Hypothalamus (tissue), 51 donors: ENCODE results near the gene SOX12.

ENCODE experiments used
- DNase-seq, 51 donors: peaks; one replicate each; lab custom pipeline; 2025; lab: John Stamatoyannopoulos, UW

The SOX12 gene

DNA sequence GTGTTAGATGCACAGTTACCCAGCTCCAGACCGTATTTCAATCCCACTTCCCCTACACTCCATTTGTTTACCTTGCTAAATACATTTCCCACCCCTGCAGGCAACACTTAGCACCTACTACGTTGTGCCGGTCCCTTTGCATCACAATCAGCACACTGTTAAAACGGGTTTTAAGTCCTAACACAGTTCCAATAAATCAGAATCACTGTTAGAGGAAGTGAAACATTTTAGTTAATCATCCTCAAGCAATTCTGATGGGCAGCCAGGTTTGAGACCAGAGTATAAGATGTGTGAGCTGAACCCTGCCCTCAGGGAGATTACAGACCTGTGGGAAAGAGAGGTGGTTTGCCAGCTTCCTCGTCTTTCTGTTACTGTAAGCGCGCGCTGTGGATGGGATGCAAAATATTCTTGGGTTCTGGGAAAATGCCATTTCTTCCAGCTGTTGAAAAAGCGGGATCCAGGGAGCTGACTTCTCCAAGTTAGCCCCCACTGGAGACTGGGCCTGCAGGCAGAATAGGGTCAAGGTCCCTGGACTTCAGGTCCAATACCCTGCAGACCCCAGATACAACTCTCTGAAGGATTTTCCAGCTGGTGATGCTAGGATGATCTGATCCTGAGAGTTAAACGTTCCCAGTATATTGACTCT is 24.9 kb upstream of the SOX12 start:
- no peak for DNase-seq

DNA sequence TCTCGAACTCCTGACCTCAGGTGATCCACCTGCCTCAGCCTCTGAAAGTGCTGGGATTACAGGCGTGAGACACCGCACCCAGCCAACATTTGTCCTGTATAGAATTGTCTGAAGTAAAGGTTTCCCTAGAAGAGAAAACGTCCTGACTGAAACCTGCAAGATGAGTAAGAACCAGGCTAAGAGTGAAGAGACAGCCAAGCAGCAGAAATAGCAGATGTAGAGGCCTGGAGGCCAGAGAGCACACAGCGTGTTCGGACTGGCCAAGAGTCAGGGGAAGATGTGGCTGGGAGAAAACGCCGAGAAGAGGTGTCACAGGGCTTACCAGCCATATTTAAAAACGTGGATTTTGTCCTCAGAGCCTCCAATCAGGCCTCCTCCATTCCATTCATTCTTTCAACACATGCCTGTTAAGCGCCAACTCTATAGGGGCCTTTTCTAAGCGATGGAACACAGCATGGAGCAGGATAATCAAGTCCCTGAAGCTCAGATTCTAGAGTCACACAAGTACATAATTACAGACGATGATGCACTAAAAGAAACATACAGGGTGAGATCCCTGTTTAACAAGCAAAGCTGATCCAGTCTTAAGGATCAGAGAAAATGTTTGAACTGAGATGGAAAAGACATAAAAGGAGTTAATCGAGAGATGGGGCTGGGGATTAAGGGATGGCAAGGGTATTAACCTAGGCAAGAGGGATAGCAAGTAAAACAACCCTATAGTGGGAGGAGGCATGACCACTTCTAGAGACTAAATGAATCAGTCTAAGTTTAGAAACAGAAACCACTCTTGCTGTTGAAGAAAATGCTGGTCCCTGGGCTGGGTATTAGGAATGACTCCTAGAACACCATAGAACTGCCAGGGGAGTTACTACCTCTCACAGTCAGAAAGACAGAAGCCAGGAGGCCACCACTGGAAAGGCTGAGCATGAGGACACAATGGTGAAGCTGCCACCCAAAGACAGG is 23.2 kb upstream of the SOX12 start:
- DNase-seq, result no peak

DNA sequence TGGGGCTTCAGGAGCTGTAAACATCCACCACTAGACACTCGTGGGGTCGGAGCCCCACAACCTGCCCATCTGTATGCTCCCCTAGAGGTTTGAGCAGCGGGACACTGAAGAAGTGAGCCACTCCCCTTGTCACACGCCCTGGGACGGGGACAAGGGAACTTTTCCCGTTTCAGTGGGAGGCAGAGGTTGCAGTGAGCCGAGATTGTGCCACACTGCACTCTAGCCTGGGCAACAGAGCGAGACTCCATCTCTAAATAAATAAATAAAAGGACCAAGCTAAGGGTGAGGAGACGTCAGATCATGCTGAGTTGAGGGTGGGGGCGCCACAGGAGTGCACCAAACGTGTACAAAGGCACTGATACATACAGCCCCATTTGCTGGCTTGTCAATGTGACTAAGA is 19.6 kb upstream of the SOX12 start:
- no peak for DNase-seq

DNA sequence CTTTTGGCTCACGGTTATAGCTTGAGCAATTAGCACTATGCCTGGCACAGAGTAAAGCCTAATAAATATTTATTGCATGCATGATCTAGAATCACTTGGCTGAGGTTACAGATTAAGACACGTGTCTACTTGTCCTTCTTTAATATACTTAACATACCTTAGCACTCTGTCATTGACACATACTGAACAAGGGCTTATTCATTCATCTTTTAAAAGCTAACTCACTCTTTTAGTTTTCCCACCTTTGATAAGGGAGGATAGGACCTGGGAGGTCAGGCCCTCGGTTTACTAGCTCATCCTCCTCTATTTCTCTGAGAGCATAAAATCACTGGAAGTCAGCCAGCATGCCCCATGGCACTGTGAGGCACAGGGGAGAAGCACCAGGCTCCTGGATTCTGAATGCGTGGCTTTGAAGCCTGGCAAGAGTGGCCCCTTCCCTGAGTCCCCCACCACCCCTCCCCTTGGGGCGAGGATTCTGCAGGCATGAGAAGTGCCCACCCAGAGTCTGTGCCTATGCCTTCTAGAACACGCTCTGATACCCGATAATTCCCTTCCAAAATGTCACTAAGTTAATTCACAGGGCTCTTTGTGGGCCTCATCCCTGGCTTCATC is 16.8 kb upstream of the SOX12 start:
- DNase-seq, result no peak

DNA sequence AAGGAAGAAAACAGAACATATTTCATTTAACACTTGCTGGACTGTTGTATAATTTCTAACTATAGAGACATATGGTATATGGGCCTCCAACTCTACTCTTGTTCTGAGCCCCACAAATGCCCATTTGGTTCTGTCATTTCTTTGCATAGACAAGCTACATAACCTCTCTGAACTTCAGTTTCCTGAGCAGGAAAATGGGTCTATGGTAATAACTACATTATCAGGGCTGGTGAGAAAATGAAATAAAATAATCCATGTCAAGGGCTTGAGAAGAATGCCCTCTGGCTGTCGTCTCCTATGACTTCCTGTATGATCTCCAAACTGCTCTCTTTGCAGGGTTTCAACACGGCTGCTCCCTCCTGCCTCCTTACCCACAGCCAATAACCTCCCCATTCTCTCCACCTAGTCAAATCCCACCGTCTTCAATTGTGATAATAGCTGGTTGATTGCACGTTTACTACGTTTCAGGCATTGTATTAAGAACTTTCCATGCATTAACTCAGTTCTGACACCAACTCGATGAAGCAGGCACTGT is 16.0 kb upstream of the SOX12 start:
- DNase-seq, result peak in 1 of 51 donors; percentile 86

DNA sequence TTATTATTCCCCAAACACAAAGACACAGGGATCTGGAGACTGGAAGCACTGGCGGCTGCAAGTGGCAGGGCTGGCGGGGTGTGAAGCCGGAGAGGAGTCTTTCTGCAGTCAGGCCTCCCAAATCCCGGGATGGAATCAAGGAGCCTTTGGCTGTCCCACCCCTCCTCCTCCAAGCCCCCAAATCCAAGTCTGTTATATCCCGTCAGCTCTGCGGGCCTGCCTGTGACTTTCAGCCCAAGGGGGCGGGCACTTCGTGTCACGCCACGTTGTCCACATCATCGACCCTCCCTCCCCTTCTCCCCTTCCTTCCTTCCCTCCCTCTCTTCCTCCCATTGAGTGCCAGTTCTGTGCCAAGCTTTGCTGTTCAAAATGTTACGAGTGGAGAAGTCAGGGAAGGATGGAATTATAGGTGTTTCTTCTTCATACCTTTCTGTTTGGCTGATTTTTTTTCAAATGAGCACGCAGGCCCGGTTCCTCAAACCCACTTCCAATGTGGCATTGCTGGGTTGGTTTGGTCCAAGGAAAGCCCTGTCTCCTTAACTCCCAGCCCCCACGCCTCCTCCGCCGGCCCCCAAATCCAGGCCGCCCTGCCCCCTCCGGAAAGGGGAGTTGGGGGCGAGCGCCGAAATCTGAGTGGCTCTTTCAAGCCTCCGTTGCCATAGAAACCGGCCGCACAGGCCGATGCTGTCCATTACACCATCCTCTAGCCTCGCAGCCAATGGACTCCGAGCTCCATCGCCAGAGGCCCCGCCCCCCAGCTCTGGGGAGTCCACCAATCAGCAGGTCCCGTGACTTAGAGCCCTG is 15.3 kb upstream of the SOX12 start:
- DNase-seq, result peak; percentile 55 to 100 (median 98)

DNA sequence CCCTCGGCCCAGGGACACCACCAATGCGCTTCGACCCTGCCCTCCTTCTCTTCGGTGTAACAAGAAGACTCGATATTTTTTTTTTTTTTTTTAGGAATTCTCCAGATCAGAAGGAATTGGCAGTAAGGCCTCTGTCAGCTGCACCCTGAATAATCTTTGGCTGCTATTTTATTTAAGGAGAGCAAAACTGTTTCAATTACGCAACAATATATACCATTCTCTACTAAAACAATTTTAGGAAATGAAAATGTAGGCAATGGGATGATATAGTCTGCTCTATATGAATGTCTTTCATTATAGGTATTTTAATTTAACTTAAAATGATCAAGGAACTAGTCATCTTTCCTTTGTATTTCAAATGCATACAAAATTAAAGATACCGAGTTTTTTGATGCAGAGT is 14.7 kb upstream of the SOX12 start:
- no peak for DNase-seq

DNA sequence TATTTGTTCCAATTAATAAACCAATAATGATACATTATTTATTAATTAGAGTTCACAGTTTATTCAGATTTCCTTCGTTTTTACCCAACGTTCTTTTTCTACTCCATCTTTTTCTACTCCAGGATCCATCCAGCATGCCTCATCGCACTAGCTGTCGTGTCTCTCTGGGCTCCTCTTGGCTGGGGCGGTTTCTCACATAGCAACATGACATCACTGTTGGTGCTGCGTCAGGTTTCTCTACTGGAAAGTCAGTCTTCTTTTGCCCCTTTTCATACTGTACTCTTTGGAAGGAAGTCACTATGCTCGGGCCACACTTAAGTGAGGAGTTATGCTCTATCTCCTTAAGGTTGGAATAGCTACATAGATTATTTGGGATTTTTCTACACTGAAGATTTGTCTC is 13.7 kb upstream of the SOX12 start:
- no peak for DNase-seq

DNA sequence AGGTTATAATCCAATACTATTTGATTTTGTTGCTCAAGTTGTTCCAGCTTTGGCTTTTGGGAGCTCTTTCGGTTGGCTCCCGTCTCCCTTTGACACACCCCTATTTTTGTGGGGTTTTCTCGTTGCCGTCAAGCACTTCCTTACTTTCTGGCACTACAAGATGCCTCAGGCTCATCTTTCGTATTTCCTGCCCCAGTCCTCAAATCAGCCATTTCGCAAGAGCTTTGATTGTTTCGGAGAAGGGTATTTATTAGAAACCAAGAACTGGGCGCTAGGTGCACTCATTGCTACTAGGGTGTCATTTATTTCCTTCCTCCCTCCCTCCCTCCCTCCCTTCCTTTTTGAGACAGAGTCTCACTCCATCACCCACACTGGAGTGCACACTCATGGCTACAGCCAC is 13.3 kb upstream of the SOX12 start:
- no peak for DNase-seq

DNA sequence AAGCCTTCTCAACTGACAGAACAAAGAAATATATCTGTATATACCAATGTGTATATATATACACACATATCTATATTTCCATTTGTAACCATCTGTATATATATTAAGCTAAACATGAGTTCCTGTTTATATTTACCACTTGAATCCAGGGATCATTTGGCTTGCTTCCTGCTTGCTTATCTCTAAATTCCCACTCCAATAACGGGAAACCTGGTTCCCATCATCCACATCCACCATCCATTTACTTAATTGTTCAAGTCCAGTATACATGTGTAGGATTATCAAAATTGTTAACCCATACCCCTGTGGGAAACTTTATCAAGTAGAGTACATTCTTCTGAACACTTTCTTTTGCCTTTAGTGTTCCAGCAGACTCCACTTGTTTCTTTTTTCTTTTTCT is 12.5 kb upstream of the SOX12 start:
- DNase-seq, result no peak

DNA sequence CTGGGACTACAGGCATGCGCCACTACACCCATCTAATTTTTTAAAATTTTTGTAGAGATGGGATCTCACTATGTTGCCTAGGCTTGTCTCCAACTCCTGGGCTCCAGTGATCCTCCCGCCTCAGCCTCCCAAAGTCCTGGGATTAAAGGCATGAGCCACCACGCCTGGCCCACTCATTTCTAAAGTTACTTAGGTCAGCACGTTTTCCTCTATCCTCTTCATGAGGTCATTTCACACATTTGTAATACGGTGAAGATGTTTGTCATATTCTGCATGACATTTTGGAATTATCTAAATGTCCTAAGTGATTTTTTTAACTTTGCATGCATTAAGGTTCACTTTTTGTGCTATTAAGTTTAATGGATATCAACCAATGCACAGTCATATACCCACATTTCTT is 11.9 kb upstream of the SOX12 start:
- no peak for DNase-seq

DNA sequence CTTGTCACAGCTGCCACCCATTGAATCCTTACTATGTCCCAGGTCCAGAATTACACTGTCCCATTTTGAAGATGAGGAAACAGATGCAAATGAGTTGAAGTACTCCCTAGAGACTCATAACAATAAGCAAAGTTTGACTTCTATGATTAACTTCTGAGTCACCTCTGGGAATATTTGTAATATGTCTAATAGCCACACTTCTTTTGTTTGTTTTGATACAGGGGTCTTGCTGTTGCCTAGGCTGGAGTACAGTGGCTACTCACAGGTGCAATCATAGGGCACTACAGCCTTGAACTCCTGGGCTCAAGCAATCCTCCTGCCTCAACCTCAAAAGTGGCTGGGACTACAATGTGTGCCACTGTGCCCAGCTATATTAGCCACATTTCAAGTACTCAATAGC is 11.4 kb upstream of the SOX12 start:
- no peak for DNase-seq

DNA sequence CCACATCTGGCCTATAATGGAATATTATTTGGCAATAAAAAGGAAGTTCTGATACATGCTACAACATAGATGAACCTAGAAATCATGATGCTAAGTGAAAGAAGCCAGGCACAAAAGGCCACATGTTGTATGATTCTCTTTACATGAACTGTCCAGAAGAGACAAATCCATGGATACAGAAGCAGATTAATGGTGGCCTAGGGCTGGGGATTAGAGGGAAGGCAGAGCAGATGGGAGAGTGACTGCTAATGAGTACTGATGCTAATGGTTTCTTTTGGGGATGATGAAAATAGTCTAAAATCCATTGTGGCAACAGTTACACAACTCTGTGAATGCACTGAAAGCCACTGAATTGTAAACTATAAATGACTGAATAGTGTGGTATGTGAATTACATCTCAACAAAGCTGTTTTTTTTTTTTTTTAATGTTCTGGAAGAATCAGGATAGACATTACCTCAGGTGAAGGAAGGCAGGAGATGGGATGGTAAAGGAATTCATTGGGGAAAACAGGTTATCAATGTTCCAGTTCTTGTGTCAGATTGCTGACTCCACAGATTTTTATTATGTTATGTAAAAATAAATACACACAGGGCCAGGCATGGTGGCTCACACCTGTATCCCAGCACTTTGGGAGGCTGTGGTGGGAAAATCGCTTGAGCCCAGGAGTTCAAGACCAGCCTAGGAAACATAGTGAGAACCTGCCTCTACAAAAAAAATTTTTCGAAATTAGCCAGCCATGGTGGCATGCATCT is 8.9 kb upstream of the SOX12 start:
- no peak for DNase-seq

DNA sequence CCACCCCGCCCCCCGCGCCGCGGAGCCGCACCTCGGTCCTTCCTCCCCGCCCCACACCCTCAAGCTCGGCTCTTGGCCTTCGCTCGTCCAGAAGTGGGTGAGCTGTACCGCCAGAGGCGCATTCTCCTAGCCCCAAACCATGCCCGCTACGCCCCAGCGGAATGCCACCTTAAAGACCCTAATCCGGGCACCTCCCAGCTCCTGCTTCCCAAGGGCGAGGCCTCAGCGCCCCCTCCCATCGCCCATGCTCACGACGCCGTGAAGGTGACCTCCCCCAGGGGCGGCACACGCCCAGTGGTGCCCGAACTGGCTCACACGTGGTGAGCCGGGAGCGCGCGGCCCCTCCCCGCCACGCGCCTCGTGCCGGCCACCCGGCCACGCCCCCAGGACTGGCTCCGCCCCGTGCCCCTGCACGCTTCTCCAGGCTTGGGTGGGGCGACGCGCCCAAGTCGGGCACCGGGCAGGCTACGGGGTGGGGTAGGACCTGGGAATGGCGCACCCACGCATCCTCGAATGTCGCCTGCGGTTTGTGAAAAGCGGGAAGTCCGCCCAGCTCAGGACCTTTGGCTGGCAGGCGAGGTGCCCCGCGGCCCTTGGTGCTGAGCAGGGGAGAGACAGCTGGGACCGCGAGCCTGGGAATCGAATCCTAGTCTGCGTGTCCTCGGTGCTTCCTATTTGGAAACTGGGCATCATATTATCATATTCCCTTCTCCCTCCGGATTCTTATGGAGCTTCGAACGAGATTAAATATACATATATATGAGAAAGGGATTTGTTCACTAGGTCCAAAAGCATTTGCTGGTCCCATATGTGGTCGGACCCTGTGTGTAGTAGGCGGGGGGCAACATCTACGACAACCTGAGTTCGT is 941 bp upstream of the SOX12 start:
- DNase-seq, result peak in 48 of 51 donors; percentile 29 to 87 (median 71)

DNA sequence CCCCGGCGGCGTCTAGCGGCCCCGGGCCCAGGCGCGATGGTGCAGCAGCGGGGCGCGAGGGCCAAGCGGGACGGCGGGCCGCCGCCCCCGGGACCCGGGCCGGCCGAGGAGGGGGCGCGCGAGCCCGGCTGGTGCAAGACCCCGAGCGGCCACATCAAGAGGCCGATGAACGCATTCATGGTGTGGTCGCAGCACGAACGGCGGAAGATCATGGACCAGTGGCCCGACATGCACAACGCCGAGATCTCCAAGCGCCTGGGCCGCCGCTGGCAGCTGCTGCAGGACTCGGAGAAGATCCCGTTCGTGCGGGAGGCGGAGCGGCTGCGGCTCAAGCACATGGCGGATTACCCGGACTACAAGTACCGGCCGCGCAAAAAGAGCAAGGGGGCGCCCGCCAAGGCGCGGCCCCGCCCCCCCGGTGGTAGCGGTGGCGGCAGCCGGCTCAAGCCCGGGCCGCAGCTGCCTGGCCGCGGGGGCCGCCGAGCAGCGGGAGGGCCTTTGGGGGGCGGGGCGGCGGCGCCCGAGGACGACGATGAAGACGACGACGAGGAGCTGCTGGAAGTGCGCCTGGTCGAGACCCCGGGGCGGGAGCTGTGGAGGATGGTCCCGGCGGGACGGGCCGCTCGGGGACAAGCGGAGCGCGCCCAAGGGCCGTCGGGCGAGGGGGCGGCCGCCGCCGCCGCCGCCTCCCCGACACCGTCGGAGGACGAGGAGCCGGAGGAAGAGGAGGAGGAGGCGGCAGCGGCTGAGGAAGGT is 715 bp downstream of the SOX12 start:
- peak in 46 of 51 donors; percentile 26 to 75 (median 60) for DNase-seq

DNA sequence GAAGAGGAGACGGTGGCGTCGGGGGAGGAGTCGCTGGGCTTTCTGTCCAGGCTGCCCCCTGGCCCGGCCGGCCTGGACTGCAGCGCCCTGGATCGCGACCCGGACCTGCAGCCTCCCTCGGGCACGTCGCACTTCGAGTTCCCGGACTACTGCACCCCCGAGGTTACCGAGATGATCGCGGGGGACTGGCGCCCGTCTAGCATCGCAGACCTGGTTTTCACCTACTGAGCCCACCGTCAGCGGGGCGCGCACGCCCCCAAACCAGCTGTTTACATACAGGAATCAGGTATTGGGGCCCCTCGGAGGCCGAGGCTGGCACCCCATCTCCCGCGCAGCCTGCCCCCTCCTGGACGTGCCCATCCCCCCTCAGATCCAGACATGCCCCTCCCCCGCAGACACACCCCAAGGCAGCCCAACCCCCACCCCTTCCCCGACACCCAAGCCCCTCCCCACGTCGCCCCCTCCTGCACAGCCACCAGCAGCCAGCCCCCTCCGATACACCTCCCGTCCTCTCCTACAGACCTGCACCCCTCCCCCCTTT is 1.4 kb downstream of the SOX12 start:
- DNase-seq, result peak in 9 of 51 donors; percentile 42 to 81 (median 54)

DNA sequence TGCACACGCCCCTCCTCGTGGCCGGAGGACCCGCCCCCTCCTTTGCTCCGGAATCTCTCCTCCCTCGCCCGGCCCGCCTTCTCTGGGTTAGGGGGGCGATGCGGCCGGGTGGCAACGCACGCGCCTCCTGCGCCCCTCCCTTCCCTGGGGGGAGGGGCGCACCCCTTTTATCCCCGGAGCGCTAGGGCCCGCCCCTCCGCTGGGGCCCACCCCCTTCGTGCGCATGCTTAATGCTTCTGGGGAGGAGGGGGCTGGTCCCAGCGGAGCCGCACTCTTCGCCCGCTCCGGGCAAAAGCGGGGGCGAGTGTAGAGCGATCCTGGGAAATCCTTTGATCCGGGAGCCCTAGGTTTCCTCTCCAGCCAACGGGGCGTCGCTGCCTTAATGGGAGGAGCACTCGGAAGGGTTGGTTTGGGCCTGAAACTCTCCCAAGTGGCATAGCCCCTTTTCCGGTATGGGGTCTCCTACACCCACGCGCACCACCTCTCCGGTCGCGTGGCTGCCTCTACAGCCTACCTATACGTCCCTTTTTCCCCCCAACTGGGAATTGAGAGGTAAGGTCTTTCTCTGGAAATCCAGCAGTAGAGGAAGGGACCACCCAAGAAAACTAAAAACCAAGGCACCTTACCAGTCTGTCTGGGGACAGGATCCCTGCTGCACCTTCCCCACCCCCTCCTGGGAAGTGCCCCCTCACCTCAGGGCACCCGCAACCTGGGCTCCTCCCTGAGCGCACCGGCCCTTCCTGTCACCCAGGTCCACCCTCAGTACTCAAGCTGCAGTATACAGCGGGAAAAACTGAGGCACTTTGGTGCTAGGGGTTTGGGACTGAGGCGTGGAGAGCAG is 2.1 kb downstream of the SOX12 start:
- peak in 50 of 51 donors; percentile 36 to 92 (median 80) for DNase-seq
